K562 (cell line): Measurements from ENCODE around the gene POLR3E. TPM values are rescaled to one million over a fixed set of nuclear protein-coding genes. Genes with fewer than 3 reads are reported as not detected.

Experiments
- CBFA2T3 ChIP-seq: fragments of 450-650 bp; IDR thresholded peaks from 2 replicates; pipeline ENCODE4 v1.6.1; 2017
- DPF2 ChIP-seq: fragments of 450-650 bp; IDR thresholded peaks from 2 replicates; pipeline ENCODE4 v1.6.1; 2016
- GATAD2A ChIP-seq: fragments of 450-650 bp; IDR thresholded peaks from 2 replicates; pipeline ENCODE4 v1.6.1; 2017
- HNRNPLL ChIP-seq: fragments of 200-400 bp; formaldehyde crosslinking; IDR thresholded peaks from 2 replicates; pipeline ENCODE4 v1.6.1; 2017; ENCODE audit warnings: low read length, low read depth, mild to moderate bottlenecking; ENCODE audit not compliant: poor library complexity, severe bottlenecking
- HSF4 ChIP-seq: fragments of 250-450 bp; sonication (Bioruptor Pico); IDR thresholded peaks from 2 replicates; pipeline ENCODE4 v2.1.2; 2022; ENCODE audit warnings: mild to moderate bottlenecking, moderate library complexity, borderline replicate concordance
- MCM5 ChIP-seq: fragments of 450-650 bp; IDR thresholded peaks from 2 replicates; pipeline ENCODE4 v1.6.1; 2016; ENCODE audit warnings: low read depth
- RB1 ChIP-seq: fragments of 450-650 bp; IDR thresholded peaks from 2 replicates; pipeline ENCODE4 v1.6.1; 2017; ENCODE audit warnings: low read depth, mild to moderate bottlenecking
- SETDB1 ChIP-seq: IDR thresholded peaks from one replicate; pipeline ENCODE4 v1.6.1; 2012; ENCODE audit warnings: low read length, control low read depth, inconsistent platforms
- SMARCB1 ChIP-seq: IDR thresholded peaks from 2 replicates; pipeline ENCODE4 v1.6.1; 2011; ENCODE audit warnings: improper control_type of control experiment, low read depth; ENCODE audit not compliant: insufficient read length
- SP2 ChIP-seq: IDR thresholded peaks from 2 replicates; pipeline ENCODE4 v1.6.1; 2011; ENCODE audit warnings: mild to moderate bottlenecking, low read depth, low read length, moderate library complexity; ENCODE audit not compliant: poor library complexity, severe bottlenecking; ENCODE audit errors: extremely low read depth
- WHSC1 ChIP-seq: IDR thresholded peaks from one replicate; pipeline ENCODE4 v1.6.1; 2012; ENCODE audit warnings: low read length, control low read depth, inconsistent platforms
- YY1 ChIP-seq, 3 experiments: IDR thresholded peaks; 2 replicates each; pipeline ENCODE4 v1.6.1; 2011; ENCODE audit warnings: low read length in 2 of 3, mild to moderate bottlenecking in 2 of 3, moderate library complexity in 2 of 3, borderline replicate concordance in 1 of 3, control low read depth in 1 of 3, low read depth in 1 of 3; ENCODE audit not compliant: insufficient read depth in 3 of 3, insufficient replicate concordance in 2 of 3, control insufficient read depth in 1 of 3, insufficient read length in 1 of 3; ENCODE audit errors: extremely low read depth in 1 of 3
- ZBTB8A ChIP-seq: fragments of 450-650 bp; IDR thresholded peaks from 2 replicates; pipeline ENCODE4 v1.6.1; 2018; ENCODE audit warnings: mild to moderate bottlenecking, moderate library complexity; ENCODE audit not compliant: partially characterized antibody
- ZNF695 ChIP-seq: fragments of 450-650 bp; formaldehyde crosslinking; IDR thresholded peaks from 2 replicates; pipeline ENCODE4 v1.4.0; 2020; ENCODE audit warnings: mild to moderate bottlenecking, moderate library complexity
- ZNF764 ChIP-seq: fragments of 250-450 bp; sonication (Bioruptor Pico); IDR thresholded peaks from 2 replicates; pipeline ENCODE4 v1.4.0; 2020; ENCODE audit warnings: low read depth, mild to moderate bottlenecking, moderate library complexity
- polyA plus RNA-seq, 8 experiments: library from polyadenylated mRNA; depleted of rRNA in 4 of 8; stranded (reverse) in 5 of 8; unstranded in 3 of 8; fragments of >200 nt; fragmentation: Nextera tagmentation in 2 of 8; fragmentation: Illumina TruSeq in 1 of 8; extraction: Ambion mirVana in 2 of 8; extraction: Trizol in 1 of 8; gene quantifications; 2 replicates each; pipeline versions ENCODE4 v1.2.1 to v1.2.3, GENCODE V29; 2011 to 2014; ENCODE audit warnings: inconsistent platforms in 1 of 8, missing spikeins in 1 of 8
- total RNA-seq, 7 experiments: library from RNA; depleted of rRNA in 6 of 7; stranded (reverse); fragments of >200 nt in 6 of 7; fragmentation: Illumina TruSeq in 2 of 7; extraction: Trizol in 2 of 7; gene quantifications; 2 replicates each; pipeline versions ENCODE4 v1.2.1 to v1.2.3, GENCODE V29; 2011 to 2021; ENCODE audit warnings: low replicate concordance in 1 of 7
- TF ChIP-seq, protein P1 (sequence below): sonication (generic); formaldehyde crosslinking; IDR thresholded peaks from 2 replicates; pipeline ENCODE4 v1.8.1; 2023; ENCODE audit warnings: mild to moderate bottlenecking, missing genetic modification reagents, moderate library complexity
- TF ChIP-seq, protein P2 (sequence below): fragments of 200-400 bp; formaldehyde crosslinking; IDR thresholded peaks from 2 replicates; pipeline ENCODE4 v1.6.1; 2017; ENCODE audit warnings: mild to moderate bottlenecking, low read depth, low read length, moderate library complexity
- TF ChIP-seq, protein P3 (sequence below): fragments of 250-450 bp; sonication (Bioruptor Pico); IDR thresholded peaks from 2 replicates; pipeline ENCODE4 v1.4.0; 2020; ENCODE audit warnings: mild to moderate bottlenecking, moderate library complexity
- TF ChIP-seq, protein P4 (sequence below), 2 experiments: fragments of 200-800 bp in 1 of 2; sonication (Bioruptor generic) in 1 of 2; sonication (generic) in 1 of 2; formaldehyde crosslinking in 1 of 2; IDR thresholded peaks in 1 of 2; conservative IDR thresholded peaks in 1 of 2; 2 replicates each; pipeline versions ENCODE4 v1.5.0 to v1.6.1; 2016 to 2020; ENCODE audit warnings: missing compliant biosample characterization in 1 of 2, missing genetic modification characterization in 1 of 2, missing genetic modification reagents in 1 of 2
- TF ChIP-seq, protein P5 (sequence below): sonication (generic); formaldehyde crosslinking; IDR thresholded peaks from 2 replicates; pipeline ENCODE4 v1.8.0; 2022; ENCODE audit warnings: mild to moderate bottlenecking, low read depth, missing genetic modification reagents

Gene POLR3E
- total and polyA plus RNA-seq, 9 of the 15 experiments (the other 6 are each of a cell fraction or from before 2014, with no cell fraction given), result 17.7 to 151 (median 82.6) TPM

DNA sequence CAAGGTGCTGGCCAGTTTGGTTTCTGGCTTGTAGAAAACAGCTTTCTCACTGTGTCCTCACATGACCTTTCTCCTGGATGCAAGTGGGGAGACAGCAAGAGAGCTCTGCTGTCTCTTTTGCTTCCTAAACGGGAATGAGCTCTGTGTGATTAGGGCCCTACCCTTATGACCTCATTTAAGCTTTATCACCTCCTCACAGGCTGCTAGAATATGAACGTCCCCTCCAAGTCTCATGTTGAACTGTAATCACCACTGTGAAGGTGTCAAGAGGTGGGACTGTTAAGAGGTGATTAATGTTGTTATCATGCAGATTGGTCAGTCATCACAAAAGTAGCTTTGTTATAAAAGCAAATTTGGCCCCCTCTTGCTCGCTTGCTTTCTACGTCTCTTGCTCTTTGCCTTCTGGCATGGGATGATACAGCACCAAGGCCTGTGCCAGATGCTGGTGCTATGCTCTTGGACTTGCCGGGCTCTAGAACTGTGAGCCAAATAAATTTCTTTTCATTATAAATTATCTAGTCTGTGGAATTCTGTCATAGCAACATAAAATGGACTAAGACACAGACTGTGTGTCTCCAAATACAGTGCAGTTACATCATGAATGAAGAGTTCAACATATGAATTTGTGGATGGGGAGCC, 14.8 kb upstream of the POLR3E start (continued):
- TF ChIP-seq CBFA2T3, result peak; percentile 99
- TF ChIP-seq ZBTB8A, result no peak
- 0 out of 2 replicates have a peak, but pooled peaks have one; percentile 44 for TF ChIP-seq HSF4 (CRISPR knock-in tag)
- no peak for TF ChIP-seq SP2
- TF ChIP-seq WHSC1, result no peak
- TF ChIP-seq MCM5, result no peak
- TF ChIP-seq HNRNPLL, result no peak
- no peak for TF ChIP-seq GATAD2A
- TF ChIP-seq, protein P1, sequence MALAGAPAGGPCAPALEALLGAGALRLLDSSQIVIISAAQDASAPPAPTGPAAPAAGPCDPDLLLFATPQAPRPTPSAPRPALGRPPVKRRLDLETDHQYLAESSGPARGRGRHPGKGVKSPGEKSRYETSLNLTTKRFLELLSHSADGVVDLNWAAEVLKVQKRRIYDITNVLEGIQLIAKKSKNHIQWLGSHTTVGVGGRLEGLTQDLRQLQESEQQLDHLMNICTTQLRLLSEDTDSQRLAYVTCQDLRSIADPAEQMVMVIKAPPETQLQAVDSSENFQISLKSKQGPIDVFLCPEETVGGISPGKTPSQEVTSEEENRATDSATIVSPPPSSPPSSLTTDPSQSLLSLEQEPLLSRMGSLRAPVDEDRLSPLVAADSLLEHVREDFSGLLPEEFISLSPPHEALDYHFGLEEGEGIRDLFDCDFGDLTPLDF, result no peak
- TF ChIP-seq, protein P2, sequence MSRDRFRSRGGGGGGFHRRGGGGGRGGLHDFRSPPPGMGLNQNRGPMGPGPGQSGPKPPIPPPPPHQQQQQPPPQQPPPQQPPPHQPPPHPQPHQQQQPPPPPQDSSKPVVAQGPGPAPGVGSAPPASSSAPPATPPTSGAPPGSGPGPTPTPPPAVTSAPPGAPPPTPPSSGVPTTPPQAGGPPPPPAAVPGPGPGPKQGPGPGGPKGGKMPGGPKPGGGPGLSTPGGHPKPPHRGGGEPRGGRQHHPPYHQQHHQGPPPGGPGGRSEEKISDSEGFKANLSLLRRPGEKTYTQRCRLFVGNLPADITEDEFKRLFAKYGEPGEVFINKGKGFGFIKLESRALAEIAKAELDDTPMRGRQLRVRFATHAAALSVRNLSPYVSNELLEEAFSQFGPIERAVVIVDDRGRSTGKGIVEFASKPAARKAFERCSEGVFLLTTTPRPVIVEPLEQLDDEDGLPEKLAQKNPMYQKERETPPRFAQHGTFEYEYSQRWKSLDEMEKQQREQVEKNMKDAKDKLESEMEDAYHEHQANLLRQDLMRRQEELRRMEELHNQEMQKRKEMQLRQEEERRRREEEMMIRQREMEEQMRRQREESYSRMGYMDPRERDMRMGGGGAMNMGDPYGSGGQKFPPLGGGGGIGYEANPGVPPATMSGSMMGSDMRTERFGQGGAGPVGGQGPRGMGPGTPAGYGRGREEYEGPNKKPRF, result no peak
- TF ChIP-seq SETDB1, result no peak
- TF ChIP-seq, protein P3, sequence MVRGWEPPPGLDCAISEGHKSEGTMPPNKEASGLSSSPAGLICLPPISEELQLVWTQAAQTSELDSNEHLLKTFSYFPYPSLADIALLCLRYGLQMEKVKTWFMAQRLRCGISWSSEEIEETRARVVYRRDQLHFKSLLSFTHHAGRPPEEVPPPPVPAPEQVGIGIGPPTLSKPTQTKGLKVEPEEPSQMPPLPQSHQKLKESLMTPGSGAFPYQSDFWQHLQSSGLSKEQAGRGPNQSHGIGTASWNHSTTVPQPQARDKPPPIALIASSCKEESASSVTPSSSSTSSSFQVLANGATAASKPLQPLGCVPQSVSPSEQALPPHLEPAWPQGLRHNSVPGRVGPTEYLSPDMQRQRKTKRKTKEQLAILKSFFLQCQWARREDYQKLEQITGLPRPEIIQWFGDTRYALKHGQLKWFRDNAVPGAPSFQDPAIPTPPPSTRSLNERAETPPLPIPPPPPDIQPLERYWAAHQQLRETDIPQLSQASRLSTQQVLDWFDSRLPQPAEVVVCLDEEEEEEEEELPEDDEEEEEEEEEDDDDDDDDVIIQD (CRISPR knock-in tag), result no peak
- TF ChIP-seq DPF2, result peak; percentile 98
- TF ChIP-seq ZNF764, result no peak
- TF ChIP-seq ZNF695, result no peak
- no peak for TF ChIP-seq RB1
- no peak for TF ChIP-seq YY1 (IDR thresholded peaks at IDR 0.05; ENCODE audit: borderline replicate concordance in 1 of 3, control insufficient read depth in 1 of 3, extremely low read depth in 1 of 3, insufficient read depth in 3 of 3, insufficient read length in 1 of 3, insufficient replicate concordance in 2 of 3, low read depth in 1 of 3, low read length in 2 of 3)
- TF ChIP-seq, protein P4, sequence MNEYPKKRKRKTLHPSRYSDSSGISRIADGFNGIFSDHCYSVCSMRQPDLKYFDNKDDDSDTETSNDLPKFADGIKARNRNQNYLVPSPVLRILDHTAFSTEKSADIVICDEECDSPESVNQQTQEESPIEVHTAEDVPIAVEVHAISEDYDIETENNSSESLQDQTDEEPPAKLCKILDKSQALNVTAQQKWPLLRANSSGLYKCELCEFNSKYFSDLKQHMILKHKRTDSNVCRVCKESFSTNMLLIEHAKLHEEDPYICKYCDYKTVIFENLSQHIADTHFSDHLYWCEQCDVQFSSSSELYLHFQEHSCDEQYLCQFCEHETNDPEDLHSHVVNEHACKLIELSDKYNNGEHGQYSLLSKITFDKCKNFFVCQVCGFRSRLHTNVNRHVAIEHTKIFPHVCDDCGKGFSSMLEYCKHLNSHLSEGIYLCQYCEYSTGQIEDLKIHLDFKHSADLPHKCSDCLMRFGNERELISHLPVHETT (CRISPR knock-in tag; conservative IDR thresholded peaks at IDR 0.05 in 1 of 2, IDR thresholded peaks at IDR 0.05 in 1 of 2), result peak in 1 of 2 experiments; percentile 55; a peak in 2 of 4 replicates
- TF ChIP-seq, protein P5, sequence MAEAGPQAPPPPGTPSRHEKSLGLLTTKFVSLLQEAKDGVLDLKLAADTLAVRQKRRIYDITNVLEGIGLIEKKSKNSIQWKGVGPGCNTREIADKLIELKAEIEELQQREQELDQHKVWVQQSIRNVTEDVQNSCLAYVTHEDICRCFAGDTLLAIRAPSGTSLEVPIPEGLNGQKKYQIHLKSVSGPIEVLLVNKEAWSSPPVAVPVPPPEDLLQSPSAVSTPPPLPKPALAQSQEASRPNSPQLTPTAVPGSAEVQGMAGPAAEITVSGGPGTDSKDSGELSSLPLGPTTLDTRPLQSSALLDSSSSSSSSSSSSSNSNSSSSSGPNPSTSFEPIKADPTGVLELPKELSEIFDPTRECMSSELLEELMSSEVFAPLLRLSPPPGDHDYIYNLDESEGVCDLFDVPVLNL (CRISPR knock-in tag), result no peak
- no peak for TF ChIP-seq SMARCB1
